ENCODE measurements around the gene SKI.

DNA sequence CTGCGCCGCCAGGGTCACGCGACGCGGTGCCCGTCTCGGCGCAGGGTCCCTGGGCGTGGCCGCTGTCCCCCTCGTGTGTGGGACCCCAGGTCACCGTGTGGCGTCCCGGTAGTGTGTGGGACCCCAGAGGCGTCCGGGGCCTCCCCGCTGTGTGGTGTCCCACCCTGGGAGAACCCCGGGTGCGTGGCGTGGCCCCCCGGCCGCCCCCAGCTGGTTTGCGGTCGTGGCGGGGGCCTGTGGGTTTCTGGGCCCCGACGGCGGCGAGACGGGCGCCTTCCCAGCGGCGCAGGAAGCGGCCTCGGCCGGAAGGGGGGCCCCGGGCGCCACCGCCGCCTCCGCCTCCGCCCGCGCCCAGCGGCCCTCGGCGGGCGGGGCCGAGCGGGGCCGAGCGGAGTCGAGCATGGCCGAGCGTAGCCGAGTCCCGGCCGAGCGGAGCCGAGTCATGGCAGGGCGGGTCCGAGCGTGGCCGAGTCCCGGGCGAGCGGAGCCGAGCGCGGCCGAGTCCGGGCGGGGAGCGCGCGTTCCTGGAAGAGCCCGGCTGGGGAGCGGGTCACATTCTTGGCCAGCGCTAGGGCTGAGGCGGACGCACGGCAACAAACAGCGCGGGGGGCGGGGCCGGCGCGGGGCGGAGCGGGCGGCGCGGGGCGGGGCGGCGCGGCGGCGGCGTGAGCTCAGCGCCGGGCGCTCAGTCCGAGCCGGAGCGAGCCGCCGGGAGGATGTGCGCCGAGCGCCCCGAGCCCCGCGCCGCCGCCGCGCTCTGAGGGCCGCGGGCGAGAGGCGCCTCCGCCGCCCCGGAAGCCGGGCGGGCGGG, 568 bp upstream of the SKI start:
- TF ChIP-seq, protein P1, sequence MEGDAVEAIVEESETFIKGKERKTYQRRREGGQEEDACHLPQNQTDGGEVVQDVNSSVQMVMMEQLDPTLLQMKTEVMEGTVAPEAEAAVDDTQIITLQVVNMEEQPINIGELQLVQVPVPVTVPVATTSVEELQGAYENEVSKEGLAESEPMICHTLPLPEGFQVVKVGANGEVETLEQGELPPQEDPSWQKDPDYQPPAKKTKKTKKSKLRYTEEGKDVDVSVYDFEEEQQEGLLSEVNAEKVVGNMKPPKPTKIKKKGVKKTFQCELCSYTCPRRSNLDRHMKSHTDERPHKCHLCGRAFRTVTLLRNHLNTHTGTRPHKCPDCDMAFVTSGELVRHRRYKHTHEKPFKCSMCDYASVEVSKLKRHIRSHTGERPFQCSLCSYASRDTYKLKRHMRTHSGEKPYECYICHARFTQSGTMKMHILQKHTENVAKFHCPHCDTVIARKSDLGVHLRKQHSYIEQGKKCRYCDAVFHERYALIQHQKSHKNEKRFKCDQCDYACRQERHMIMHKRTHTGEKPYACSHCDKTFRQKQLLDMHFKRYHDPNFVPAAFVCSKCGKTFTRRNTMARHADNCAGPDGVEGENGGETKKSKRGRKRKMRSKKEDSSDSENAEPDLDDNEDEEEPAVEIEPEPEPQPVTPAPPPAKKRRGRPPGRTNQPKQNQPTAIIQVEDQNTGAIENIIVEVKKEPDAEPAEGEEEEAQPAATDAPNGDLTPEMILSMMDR (IDR thresholded peaks at IDR 0.05): peak in 2 of 6 experiments; percentile 16 to 44
- TF ChIP-seq POLR2A (IDR thresholded peaks at IDR 0.05): peak; percentile 70 to 77
